Left ventricle myocardium superior (tissue), 1 donor: ENCODE measurements around the gene LOXL3. TPM values are rescaled to one million over a fixed set of nuclear protein-coding genes. Genes with fewer than 3 reads are reported as not detected.
"Not testable (repeated sequence)": the region's sequence is repeated elsewhere in the genome, so short reads cannot be mapped to it uniquely, and the experiment has no call there.

Source experiments
- ATAC-seq: fragments of 200-7000 bp; cut with Tn5 transposase; one replicate; pipeline ENCODE4 v1.9.1; 2020; ENCODE audit warnings: mild to moderate bottlenecking, moderate library complexity
- DNase-seq: peaks from one replicate; pipeline ENCODE4 v3.0.0-alpha.2; 2020
- intact Hi-C: fragments of 100-400 bp; cut with micrococcal nuclease; formaldehyde crosslinking; loops from one replicate; pipeline ENCODE4 v1.11.0; 2022
- total RNA-seq: library from RNA; stranded (reverse); fragmentation: NEBNext Ultra II Directional; extraction: Animal tissue kit (Norgen Biotek cat#: 25700); gene quantifications from one replicate; pipeline ENCODE4 v1.2.1, GENCODE V29; 2021
- donor health status: DM: no; HTN: yes; CAD: no; lungs with severe emphysema.

Gene LOXL3
- total RNA-seq, 1 donor from 2014 or later, result 2.6 TPM

- DNase-seq (no peak), ATAC-seq (no peak)
- intact Hi-C loops, result no loop called here
Measured at GRCh38 chr2:74575320-74575719, 21.6 kb upstream of the LOXL3 start.

- DNase-seq (no peak), ATAC-seq (peak; percentile 24)
- intact Hi-C loops, result no loop called here
Measured at GRCh38 chr2:74573747-74574562, 20.2 kb upstream of the LOXL3 start.

GRCh38 chr2:74572178-74572925 is 18.6 kb upstream of the LOXL3 start:
- no peak for DNase-seq
- intact Hi-C loops, result no loop called here
- ATAC-seq, result no peak

- intact Hi-C loops, result no loop called here
- DNase-seq, result no peak
- ATAC-seq, result no peak
Measured at GRCh38 chr2:74571058-74571457, 17.3 kb upstream of the LOXL3 start.

GRCh38 chr2:74569686-74570085 is 15.9 kb upstream of the LOXL3 start:
- intact Hi-C loops, result no loop called here
- no peak for ATAC-seq

GRCh38 chr2:74567881-74568280 is 14.1 kb upstream of the LOXL3 start:
- intact Hi-C loops, result no loop called here
- DNase-seq, result no peak
- ATAC-seq, result no peak

More at GRCh38 chr2:74569686-74570085, 15.9 kb upstream of the LOXL3 start:
- DNase-seq, result no peak

- intact Hi-C loops, result no loop called here
- DNase-seq, result no peak
- no peak for ATAC-seq
Measured at GRCh38 chr2:74566754-74567085, 13.0 kb upstream of the LOXL3 start.

GRCh38 chr2:74566076-74566753 is 12.5 kb upstream of the LOXL3 start:
- intact Hi-C loops, result no loop called here
- no peak for DNase-seq
- ATAC-seq, result no peak

- ATAC-seq (no peak), DNase-seq (no peak)
- intact Hi-C loops, result no loop called here
Measured at GRCh38 chr2:74564222-74564621, 10.5 kb upstream of the LOXL3 start.

- intact Hi-C loops, result no loop called here
- DNase-seq (no peak), ATAC-seq (no peak)
Measured at GRCh38 chr2:74562126-74562775, 8.5 kb upstream of the LOXL3 start.

GRCh38 chr2:74561022-74561421 is 7.3 kb upstream of the LOXL3 start:
- DNase-seq, intact Hi-C loops, ATAC-seq: not testable (repeated sequence)

- intact Hi-C loops, result no loop called here
- no peak for DNase-seq
- ATAC-seq, result no peak
Measured at GRCh38 chr2:74560591-74560990, 6.8 kb upstream of the LOXL3 start.

GRCh38 chr2:74559912-74560311 is 6.2 kb upstream of the LOXL3 start:
- intact Hi-C loops, result no loop called here
- DNase-seq, result no peak
- no peak for ATAC-seq

- ATAC-seq (no peak), DNase-seq (no peak)
- intact Hi-C loops, result no loop called here
Measured at GRCh38 chr2:74558284-74559230, 4.8 kb upstream of the LOXL3 start.

- intact Hi-C loops, result no loop called here
- ATAC-seq, result no peak
- DNase-seq, result no peak
Measured at GRCh38 chr2:74556831-74557370, 3.2 kb upstream of the LOXL3 start.

GRCh38 chr2:74556159-74556558 is 2.4 kb upstream of the LOXL3 start:
- DNase-seq, result no peak
- intact Hi-C loops, result no loop called here
- ATAC-seq, result no peak

- intact Hi-C loops, result no loop called here
- no peak for ATAC-seq
- peak; percentile 40 for DNase-seq
Measured at GRCh38 chr2:74555610-74556103, 1.9 kb upstream of the LOXL3 start.
